HL-60 (cell line): ENCODE measurements around the gene TAF6L.

ENCODE experiments used
- DNase-seq, 2 experiments: peaks; one replicate each; pipeline ENCODE4 v3.0.0-alpha.2; 2010 to 2020; ENCODE audit warnings: low read depth in 1 of 2, low spot score in 1 of 2
- H3K27ac ChIP-seq: fragments of 250-450 bp; sonication (Bioruptor Pico); replicated peaks from 2 replicates; pipeline ENCODE4 v1.5.1; 2020; ENCODE audit warnings: mild to moderate bottlenecking, moderate library complexity
- H3K27me3 ChIP-seq: fragments of 250-450 bp; sonication (Bioruptor Pico); 2 replicates; pipeline ENCODE4 v1.5.1; 2021; ENCODE audit warnings: mild to moderate bottlenecking, moderate library complexity; ENCODE audit not compliant: insufficient read depth, poor library complexity, severe bottlenecking
- H3K4me3 ChIP-seq: replicated peaks from 2 replicates; pipeline ENCODE4 v1.5.1; 2011; ENCODE audit warnings: mild to moderate bottlenecking, control low read depth, low read length; ENCODE audit not compliant: insufficient read depth
- GABPA ChIP-seq: IDR thresholded peaks from 2 replicates; pipeline ENCODE4 v1.6.1; 2012; ENCODE audit warnings: low read depth
- POLR2AphosphoS5 ChIP-seq: IDR thresholded peaks from 2 replicates; pipeline ENCODE4 v1.6.1; 2012; ENCODE audit warnings: low read depth
- SPI1 ChIP-seq: IDR thresholded peaks from 2 replicates; pipeline ENCODE4 v1.6.1; 2012; ENCODE audit warnings: low read depth, mild to moderate bottlenecking, borderline replicate concordance
- TF ChIP-seq, protein P1 (sequence below): IDR thresholded peaks from 2 replicates; pipeline ENCODE4 v1.6.1; 2012; ENCODE audit warnings: low read depth; ENCODE audit not compliant: insufficient replicate concordance
- TF ChIP-seq, protein P2 (sequence below): IDR thresholded peaks from one replicate; pipeline ENCODE4 v1.5.1; 2011; ENCODE audit warnings: low read length, control low read depth, inconsistent platforms; ENCODE audit not compliant: insufficient read depth

The TAF6L gene

GRCh38 chr11:62806611-62807121 is 35.5 kb downstream of the TAF6L start:
- H3K4me3 ChIP-seq, result peak overlapping the region; percentile 91; the same call in 1 of the 2 replicates
- peak in 1 of 2 experiments; percentile 90 for DNase-seq
- H3K27ac ChIP-seq, result peak overlapping the region; percentile 76
- TF ChIP-seq, protein P1, sequence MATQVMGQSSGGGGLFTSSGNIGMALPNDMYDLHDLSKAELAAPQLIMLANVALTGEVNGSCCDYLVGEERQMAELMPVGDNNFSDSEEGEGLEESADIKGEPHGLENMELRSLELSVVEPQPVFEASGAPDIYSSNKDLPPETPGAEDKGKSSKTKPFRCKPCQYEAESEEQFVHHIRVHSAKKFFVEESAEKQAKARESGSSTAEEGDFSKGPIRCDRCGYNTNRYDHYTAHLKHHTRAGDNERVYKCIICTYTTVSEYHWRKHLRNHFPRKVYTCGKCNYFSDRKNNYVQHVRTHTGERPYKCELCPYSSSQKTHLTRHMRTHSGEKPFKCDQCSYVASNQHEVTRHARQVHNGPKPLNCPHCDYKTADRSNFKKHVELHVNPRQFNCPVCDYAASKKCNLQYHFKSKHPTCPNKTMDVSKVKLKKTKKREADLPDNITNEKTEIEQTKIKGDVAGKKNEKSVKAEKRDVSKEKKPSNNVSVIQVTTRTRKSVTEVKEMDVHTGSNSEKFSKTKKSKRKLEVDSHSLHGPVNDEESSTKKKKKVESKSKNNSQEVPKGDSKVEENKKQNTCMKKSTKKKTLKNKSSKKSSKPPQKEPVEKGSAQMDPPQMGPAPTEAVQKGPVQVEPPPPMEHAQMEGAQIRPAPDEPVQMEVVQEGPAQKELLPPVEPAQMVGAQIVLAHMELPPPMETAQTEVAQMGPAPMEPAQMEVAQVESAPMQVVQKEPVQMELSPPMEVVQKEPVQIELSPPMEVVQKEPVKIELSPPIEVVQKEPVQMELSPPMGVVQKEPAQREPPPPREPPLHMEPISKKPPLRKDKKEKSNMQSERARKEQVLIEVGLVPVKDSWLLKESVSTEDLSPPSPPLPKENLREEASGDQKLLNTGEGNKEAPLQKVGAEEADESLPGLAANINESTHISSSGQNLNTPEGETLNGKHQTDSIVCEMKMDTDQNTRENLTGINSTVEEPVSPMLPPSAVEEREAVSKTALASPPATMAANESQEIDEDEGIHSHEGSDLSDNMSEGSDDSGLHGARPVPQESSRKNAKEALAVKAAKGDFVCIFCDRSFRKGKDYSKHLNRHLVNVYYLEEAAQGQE, result no peak
- TF ChIP-seq, protein P2, sequence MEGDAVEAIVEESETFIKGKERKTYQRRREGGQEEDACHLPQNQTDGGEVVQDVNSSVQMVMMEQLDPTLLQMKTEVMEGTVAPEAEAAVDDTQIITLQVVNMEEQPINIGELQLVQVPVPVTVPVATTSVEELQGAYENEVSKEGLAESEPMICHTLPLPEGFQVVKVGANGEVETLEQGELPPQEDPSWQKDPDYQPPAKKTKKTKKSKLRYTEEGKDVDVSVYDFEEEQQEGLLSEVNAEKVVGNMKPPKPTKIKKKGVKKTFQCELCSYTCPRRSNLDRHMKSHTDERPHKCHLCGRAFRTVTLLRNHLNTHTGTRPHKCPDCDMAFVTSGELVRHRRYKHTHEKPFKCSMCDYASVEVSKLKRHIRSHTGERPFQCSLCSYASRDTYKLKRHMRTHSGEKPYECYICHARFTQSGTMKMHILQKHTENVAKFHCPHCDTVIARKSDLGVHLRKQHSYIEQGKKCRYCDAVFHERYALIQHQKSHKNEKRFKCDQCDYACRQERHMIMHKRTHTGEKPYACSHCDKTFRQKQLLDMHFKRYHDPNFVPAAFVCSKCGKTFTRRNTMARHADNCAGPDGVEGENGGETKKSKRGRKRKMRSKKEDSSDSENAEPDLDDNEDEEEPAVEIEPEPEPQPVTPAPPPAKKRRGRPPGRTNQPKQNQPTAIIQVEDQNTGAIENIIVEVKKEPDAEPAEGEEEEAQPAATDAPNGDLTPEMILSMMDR, result no peak
- peak; percentile 51; the same call in 1 of the 2 replicates for TF ChIP-seq POLR2AphosphoS5
- TF ChIP-seq SPI1, result peak; percentile 53; the same call in 1 of the 2 replicates
- TF ChIP-seq GABPA, result no peak
- no peaks in the 10 kb centered on the region for H3K27me3 ChIP-seq

GRCh38 chr11:62810748-62811147 is 39.6 kb downstream of the TAF6L start:
- H3K27me3 ChIP-seq, result no peaks in the 10 kb centered on the region
- DNase-seq, result no peak
- TF ChIP-seq POLR2AphosphoS5, result no peak
- TF ChIP-seq, protein P1, result no peak
- TF ChIP-seq GABPA, result no peak
- TF ChIP-seq SPI1, result no peak
- TF ChIP-seq, protein P2, result no peak
- no peak overlapping the region for H3K27ac ChIP-seq
- H3K4me3 ChIP-seq, result no peak overlapping the region

- no peaks in the 10 kb centered on the region for H3K27me3 ChIP-seq
- TF ChIP-seq, protein P1, result no peak
- TF ChIP-seq SPI1 (no peak), GABPA (no peak), POLR2AphosphoS5 (no peak)
- TF ChIP-seq, protein P2, result no peak
- no peak overlapping the region for H3K4me3 ChIP-seq
- no peak overlapping the region for H3K27ac ChIP-seq
- DNase-seq, result no peak
Measured at GRCh38 chr11:62811659-62812058, 40.5 kb downstream of the TAF6L start.
